ENCODE data around the gene MARVELD1. TPM values are rescaled to one million over a fixed set of nuclear protein-coding genes. Genes with fewer than 3 reads are reported as not detected.

MARVELD1 gene
- total and polyA plus RNA-seq, 2 of the 8 experiments (the other 6 are each of a cell fraction or from before 2014, with no cell fraction given): 28.1 to 37.3 TPM

DNA sequence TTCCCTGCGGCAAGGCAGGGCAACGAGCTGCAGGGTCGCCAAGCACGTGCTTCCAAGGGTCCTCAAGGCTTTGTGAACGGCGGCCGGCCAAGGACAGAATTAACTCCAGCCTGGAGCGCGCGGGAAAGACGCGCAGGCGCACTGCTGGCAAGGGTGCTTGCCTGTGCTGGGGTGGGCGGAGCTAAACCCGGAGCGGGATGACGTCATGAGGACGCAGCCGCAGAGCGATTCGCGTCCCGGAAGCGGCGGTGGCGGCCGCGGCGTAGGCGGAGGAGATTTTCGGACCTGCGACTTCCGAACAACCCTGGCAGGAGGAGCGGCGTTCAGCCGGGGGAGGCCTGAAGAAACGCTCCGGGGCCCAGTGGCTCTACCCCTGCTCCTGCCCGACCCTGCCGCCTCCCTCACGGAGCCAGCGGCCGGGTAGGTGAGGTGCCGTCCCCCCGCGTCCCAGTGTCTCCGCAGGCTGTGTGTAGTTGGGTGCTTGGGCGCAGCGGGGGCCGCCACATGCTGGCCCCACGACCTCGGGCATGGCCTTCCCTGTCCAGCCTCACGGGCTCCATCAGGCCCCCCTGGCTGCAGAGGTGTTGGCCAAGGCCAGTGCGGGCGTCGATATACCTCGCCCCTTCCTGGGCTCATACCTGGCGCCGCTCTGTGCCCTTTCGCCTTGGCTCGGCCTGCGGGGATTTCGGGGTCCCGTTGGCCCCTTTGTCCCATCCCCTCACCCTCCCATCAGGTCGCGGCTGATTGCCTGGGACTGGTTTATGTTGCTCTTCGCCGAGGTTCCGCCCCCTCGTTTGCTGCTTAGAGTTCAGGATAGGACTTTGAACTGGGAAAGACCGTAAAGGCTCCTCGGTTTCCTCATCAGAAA is 23.6 kb downstream of the MARVELD1 start, which contains the start of gene ZFYVE27 (continued):
- TF ChIP-seq BCL11A (IDR thresholded peaks at IDR 0.05; ENCODE audit: low read depth in 2 of 2, low read length in 2 of 2) (no peak), KDM5A (IDR thresholded peaks at IDR 0.05; ENCODE audit: low read length) (no peak), GTF2F1 (IDR thresholded peaks at IDR 0.05; ENCODE audit: borderline replicate concordance, low read depth, low read length) (peak; percentile 84; the same call in 1 of the 2 replicates), RBBP5 (IDR thresholded peaks at IDR 0.05; ENCODE audit: borderline replicate concordance, low read depth, low read length) (peak; percentile 78; the same call in 1 of the 2 replicates)
- TF ChIP-seq, protein P1, sequence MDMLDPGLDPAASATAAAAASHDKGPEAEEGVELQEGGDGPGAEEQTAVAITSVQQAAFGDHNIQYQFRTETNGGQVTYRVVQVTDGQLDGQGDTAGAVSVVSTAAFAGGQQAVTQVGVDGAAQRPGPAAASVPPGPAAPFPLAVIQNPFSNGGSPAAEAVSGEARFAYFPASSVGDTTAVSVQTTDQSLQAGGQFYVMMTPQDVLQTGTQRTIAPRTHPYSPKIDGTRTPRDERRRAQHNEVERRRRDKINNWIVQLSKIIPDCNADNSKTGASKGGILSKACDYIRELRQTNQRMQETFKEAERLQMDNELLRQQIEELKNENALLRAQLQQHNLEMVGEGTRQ (IDR thresholded peaks at IDR 0.05; ENCODE audit: low read length): peak; percentile 37; the same call in 1 of the 2 replicates
